GM23338 (cell line): ENCODE measurements around the gene RPN2.

ENCODE experiments used
- CREB1 ChIP-seq: fragments of 250-450 bp; sonication (Bioruptor Pico); IDR thresholded peaks from 2 replicates; pipeline ENCODE4 v1.5.0; 2020; ENCODE audit warnings: low read depth, mild to moderate bottlenecking, moderate library complexity
- CTCF ChIP-seq, 2 experiments: fragments of 200-600 bp in 1 of 2; sonication (generic) in 1 of 2; conservative IDR thresholded peaks; 2 replicates each; pipeline versions ENCODE4 v1.5.1 to v1.6.1; 2016 to 2017; ENCODE audit warnings: antibody characterized with exemption in 2 of 2, low read depth in 2 of 2, mild to moderate bottlenecking in 2 of 2, moderate library complexity in 1 of 2
- ETS1 ChIP-seq: IDR thresholded peaks from 2 replicates; pipeline ENCODE4 v1.6.1; 2016; ENCODE audit warnings: antibody characterized with exemption
- EZH2 ChIP-seq: fragments of 200-600 bp; sonication (generic); IDR thresholded peaks from one replicate; pipeline ENCODE4 v1.8.0; 2017; ENCODE audit warnings: antibody characterized with exemption, mild to moderate bottlenecking, low read depth; ENCODE audit not compliant: unreplicated experiment
- EZH2phosphoT487 ChIP-seq: fragments of 200-600 bp; sonication (generic); IDR thresholded peaks from one replicate; pipeline ENCODE4 v1.8.1; 2018; ENCODE audit warnings: antibody characterized with exemption; ENCODE audit not compliant: unreplicated experiment
- JUNB ChIP-seq: IDR thresholded peaks from one replicate; pipeline ENCODE4 v1.6.1; 2016; ENCODE audit warnings: antibody characterized with exemption; ENCODE audit not compliant: unreplicated experiment
- NANOG ChIP-seq: IDR thresholded peaks from 2 replicates; pipeline ENCODE4 v1.6.1; 2016; ENCODE audit warnings: antibody characterized with exemption, borderline replicate concordance
- POLR2AphosphoS5 ChIP-seq: IDR thresholded peaks from 2 replicates; pipeline ENCODE4 v1.6.1; 2016; ENCODE audit warnings: antibody characterized with exemption, low read depth
- REST ChIP-seq: IDR thresholded peaks from one replicate; pipeline ENCODE4 v1.6.1; 2018; ENCODE audit warnings: antibody characterized with exemption; ENCODE audit not compliant: unreplicated experiment
- STAT1 ChIP-seq: IDR thresholded peaks from one replicate; pipeline ENCODE4 v1.6.1; 2016; ENCODE audit warnings: antibody characterized with exemption; ENCODE audit not compliant: unreplicated experiment
- ZNF114 ChIP-seq: fragments of 250-450 bp; sonication (Bioruptor Pico); IDR thresholded peaks from 2 replicates; pipeline ENCODE4 v1.5.0; 2020; ENCODE audit warnings: mild to moderate bottlenecking, moderate library complexity

GRCh38 chr20:37253087-37253486, 74.0 kb downstream of the RPN2 start:
- TF ChIP-seq CTCF (conservative IDR thresholded peaks at IDR 0.05; ENCODE audit: low read depth in 2 of 2) (no peak), POLR2AphosphoS5 (no peak), EZH2 (no peak), STAT1 (no peak), REST (no peak), NANOG (no peak), CREB1 (CRISPR knock-in tag) (no peak), EZH2phosphoT487 (no peak), JUNB (no peak), ETS1 (no peak), ZNF114 (CRISPR knock-in tag) (no peak)
